GM19239 (cell line): ENCODE measurements around the gene DHRS7.

Source experiments
- DNase-seq: peaks from one replicate; pipeline ENCODE4 v3.0.0; 2011; ENCODE audit warnings: low spot score; ENCODE audit not compliant: insufficient read length
- FAIRE-seq: peaks from 2 replicates; lab custom pipeline; 2011; peaks lifted over from hg19 to GRCh38; lab: Jason Lieb, UNC

Gene DHRS7

DNA sequence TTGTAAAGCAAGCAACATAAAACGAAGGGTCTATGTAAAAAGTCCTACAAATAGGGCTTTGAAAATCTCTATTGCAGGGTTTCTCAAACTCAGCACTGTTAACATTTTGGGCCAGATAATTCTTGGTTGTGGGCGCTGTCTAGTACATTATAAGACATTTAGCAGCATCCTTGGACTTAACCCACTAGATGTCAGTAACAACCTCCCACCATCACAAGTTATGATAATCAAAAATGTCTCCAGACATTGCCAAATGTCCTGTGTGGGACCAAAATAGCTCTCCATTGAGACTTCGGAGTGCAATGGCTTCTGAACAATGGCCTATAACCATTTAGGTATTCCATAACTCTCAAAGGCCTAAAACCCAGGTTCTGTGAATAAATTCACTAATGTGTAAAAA is 22.9 kb upstream of the DHRS7 start:
- FAIRE-seq (peak; percentile 23), DNase-seq (no peak)

- FAIRE-seq (no peak), DNase-seq (no peak)
Observed at GRCh38 chr14:60184905-60185555, 19.8 kb upstream of the DHRS7 start.

GRCh38 chr14:60184146-60184904 is 19.1 kb upstream of the DHRS7 start:
- FAIRE-seq (peak; percentile 84), DNase-seq (no peak)

- DNase-seq (no peak), FAIRE-seq (no peak)
Observed at GRCh38 chr14:60183741-60184140, 18.5 kb upstream of the DHRS7 start.

DNA sequence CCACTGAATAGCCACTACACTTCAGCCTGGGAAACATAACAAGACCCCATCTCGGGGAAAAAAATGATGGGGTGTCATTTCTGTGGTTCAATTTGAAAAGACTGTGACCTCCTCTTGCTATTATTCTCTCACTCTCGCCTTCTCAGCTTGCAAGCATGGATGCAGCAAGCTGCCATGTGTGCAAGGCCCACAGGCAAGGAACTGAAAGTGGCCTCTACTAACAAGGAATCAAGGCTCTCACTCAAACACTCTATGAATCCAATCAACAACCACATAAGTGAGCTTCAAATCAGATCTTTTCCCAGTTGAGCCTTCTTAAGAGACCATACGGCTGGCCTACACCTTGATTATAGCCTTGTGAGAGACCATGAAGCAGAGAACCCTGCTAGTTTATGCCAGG is 17.9 kb upstream of the DHRS7 start:
- peak; percentile 64 for FAIRE-seq

DNA sequence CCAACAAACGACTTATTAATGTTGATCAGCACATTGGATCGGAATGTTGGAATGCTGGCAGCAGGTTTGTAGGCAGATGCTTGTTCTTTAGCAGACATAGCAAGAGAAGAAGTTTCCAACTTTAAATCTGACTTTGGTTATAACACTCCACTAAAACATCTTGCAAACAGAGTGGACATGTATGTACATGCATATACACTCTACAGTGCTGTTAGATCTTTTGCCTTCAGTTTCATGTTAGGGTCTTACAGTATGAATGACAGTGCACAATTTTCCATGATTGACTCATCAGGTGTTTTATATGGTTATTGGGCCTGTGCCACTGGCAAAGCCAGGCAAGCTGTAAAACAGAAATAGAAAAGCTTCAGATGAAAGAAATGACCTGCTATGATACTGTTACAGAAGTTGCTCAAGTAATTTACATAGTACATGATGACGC is 14.3 kb upstream of the DHRS7 start:
- no peak for FAIRE-seq

More for the DNA sequence above, 17.9 kb upstream of the DHRS7 start:
- DNase-seq, result no peak

DNA sequence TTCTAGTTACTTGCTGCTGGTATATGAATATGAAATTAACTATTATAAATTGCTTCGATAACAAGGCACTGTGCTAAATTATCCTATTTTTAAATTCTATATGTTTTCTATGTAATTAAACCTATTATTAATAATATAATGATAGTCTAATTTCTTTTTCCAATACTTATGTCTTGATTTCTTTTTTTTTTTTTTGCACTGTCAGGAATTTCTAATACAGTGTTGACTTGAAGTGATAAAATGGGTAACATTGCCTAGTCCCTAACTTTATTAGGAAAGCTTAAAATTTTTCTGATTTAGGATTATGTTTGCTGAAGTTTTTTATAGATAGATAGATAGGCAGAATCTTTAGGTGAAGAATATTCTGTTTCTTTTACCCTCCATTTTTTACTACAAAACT is 13.6 kb upstream of the DHRS7 start:
- no peak for FAIRE-seq
- no peak for DNase-seq

More for the DNA sequence above, 14.3 kb upstream of the DHRS7 start:
- no peak for DNase-seq

DNA sequence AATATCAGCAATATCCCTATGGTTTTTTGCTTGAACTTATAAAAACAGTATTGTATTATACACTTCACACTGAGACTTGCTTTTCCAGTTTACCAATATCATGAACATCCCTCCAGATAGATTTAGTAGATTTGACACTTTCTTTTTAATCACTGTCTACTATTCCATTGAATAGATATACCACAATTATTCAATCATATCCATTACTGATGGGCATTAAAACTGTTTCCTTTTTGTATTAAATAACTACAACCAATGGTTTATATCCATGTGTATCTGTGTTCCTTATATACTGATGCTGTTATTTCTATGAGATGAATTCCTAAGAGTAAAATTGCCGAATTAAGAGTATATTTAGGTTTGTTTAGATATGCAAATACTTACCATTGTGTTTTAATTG is 13.0 kb upstream of the DHRS7 start:
- DNase-seq (no peak), FAIRE-seq (no peak)

DNA sequence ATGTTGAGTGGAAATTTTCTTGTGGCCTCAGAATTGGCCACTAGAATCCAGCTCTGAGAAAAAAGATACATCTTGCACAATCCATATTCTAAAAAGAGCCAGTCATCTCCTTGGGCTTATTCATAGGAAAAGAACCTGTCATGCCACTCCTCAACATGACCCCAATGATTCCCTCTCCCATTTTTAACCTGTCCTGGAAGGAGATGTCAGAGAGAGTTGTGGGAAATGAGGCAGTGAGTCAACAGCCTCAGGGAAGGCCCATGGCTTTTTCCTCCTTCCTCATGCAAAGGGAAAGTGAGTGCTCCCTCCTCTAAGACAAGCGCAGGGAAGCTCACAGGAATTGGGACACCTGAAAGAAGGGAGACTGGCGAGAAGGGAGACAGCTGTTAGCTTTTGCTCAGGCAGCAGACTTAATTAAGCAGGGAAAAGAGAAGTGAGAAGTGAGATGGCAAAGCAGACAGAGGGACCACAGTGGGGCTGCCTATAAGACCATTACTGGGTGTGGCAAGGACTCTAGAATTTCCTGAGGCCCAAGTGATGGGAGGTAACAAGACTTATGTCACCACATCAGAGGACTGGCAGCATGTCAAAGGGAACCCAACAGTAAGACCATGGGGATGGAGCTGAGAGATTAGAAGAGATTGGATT is 10.2 kb upstream of the DHRS7 start:
- FAIRE-seq (no peak), DNase-seq (no peak)

DNA sequence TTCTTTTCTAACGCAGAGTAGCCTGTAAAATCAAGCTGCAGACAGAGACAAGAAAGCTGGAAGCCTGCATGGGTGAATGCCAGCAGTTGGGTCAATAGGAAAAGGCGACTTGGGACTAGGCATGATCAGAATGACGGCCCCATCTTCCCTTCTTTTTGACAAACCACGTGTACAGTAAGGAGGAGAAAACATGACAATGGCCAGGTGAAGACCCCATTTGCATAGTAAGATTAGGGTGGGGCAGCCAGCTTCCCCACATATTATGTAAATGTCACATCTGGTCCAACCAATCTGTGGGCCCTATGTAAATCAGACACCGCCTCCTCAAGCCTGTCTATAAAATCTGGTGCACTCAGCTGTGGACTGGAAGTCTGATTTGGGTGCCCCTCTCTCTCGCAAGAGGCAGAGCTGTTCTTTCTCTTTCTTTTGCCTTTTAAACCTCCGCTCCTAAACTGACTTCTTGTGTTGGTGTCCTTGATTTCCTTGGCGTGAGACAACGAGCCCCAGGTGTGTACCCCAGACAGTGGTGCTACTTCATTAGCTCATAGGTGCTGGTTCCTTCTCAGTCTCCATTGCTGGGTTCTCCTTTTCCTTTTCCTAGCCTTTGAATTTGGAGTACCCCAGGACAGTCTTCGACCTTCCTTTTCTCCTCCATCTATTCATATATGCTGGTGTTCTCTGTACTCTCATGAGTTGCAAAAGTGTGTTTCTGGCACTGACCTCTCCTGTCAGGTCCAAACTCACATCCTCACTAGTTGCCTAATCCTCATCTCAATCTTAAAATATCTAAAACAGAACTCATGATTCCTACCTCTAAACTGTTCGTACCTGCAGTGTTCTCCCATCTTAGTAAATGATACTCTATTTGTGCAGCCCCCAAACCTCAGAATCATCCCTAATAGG is 9.4 kb upstream of the DHRS7 start:
- no peak for DNase-seq
- no peak for FAIRE-seq

DNA sequence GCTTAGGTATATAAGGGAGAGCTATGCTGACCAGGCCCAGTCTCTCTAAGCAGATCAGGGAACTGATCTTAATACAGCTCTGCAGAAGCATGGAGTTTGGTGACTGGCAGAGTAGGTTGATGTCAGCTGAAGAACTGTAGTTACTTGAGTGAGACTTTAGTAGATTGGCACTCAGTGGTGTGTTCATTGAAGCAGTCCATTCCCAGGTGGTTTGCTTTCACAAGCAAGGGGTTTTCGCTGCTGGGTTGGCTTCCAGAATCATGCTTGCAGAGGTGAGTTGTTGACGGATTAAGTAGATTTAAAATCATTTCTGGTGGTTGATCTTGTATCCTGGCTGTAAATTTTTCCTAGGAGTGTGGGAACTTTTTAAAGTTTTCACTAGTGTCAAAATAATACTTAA is 6.5 kb upstream of the DHRS7 start:
- DNase-seq, result no peak
- FAIRE-seq, result no peak

DNA sequence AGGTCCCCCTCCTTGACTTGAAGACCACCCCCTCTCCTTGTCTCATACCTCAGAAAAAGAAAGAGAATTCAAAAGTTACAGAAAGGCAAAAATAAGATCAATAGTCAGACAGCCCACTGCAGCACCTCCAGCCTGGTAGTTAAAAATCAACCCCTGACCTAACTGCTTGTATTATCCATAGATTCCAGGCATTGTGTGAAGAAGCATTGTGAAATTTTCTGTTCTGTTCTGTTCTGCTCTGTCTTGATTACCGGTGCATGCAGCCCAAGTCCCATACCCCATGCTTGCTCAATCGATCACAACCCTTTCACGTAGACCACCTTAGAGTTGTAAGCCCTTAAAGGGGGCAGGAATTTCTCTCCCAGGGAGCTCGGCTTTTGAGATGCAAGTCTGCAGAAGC is 5.8 kb upstream of the DHRS7 start:
- FAIRE-seq, result no peak
- no peak for DNase-seq

- FAIRE-seq, result no peak
Observed at GRCh38 chr14:60169722-60170121, 4.5 kb upstream of the DHRS7 start.

DNA sequence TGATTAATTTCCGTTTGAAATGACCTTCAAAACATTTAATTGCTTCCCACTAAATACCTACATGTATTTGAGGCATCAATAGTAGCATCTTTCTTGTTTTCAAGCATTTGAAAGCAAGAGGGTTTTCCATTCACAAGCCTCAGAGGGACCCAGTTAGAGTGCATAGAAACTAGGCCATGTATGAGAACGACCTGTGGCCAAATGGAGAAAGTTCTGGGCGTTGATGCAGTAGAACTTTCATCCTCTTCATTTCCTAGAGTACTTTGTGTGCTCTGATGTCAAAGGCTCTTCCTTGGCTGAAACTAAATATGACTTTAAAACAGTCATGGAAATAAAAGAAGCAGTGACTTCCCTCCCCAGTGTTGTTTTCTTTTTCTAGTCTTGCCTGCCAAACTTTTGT is 944 bp upstream of the DHRS7 start:
- DNase-seq, result no peak
- FAIRE-seq, result peak; percentile 56

More at GRCh38 chr14:60169722-60170121, 4.5 kb upstream of the DHRS7 start:
- no peak for DNase-seq

GRCh38 chr14:60165547-60165876 is 314 bp upstream of the DHRS7 start:
- FAIRE-seq (peak; percentile 63), DNase-seq (no peak)

DNA sequence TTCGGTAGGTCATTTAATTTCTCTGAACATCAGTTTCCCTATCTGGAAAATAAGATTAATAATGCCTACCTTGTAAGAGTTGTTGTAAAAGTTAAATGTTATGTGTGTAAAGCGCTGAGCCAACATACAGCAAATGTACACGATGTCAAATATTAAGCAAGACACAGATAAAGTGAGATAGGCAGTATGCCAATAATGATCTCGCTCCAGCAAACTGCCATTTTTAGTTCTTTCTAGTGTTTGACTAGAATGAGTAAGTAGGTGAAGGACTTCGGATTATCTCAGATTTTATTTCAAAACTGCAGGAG is 840 bp downstream of the DHRS7 start:
- no peak for FAIRE-seq
- DNase-seq, result no peak

DNA sequence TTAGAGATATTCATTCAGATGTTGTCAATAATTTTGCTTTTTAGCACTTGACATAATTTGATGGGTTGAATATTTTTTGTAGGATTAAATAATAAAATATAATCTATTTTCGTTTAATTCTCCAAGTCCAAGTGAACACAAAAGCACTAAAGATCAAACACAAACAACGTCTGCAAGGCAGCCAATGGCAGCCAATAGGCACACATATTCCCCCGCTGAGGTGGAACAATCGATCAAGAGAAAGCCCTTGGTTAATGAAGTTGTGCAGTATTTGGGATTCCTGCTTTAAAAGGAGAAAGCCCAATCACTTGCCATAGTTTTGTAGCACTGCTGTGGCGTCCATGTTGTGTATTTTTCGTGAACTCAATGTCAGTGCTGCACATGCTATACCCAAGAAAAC is 1.5 kb downstream of the DHRS7 start:
- FAIRE-seq (no peak), DNase-seq (no peak)

DNA sequence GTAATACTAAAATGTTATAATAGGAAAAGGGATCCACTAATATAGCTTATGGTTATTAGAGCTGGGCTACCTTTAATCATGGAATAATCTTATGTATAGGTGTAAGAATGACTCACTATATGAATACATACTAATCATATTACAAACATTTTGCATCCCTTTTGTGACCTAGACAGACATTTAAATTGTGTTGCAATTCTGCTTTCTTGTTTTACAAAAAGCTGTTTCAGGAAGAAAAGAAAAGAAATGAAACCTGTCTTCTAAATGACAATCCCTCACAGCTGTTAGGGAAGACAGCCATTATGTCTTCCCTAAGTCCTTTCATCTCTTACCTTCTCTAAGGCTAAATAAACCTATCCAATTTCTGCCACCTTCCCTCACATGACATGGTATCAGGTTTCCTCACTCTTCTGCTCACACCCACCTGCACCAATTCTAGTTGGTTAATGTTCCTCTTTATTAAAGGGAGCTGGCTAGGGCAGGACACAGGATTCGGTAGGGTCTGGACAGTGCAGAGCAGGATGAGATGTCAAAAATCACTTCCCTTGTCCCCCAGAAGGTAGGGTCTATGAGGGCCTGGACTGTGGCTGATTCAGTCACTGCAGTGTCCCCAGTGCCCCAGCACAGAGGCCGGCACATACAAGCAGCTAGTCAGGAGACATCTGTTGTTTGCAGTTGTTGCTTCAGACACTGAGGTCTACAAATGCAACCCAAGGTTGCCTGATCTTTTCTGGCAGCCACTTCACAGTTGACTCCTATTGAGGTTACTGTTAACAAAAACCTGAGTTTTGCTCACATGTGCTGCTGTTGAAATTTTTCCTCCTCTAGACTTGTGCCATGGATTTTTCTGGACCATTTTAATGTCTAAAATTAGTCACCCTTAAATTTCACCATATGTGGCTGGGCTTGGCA is 3.7 kb downstream of the DHRS7 start:
- DNase-seq, result no peak
- no peak for FAIRE-seq

DNA sequence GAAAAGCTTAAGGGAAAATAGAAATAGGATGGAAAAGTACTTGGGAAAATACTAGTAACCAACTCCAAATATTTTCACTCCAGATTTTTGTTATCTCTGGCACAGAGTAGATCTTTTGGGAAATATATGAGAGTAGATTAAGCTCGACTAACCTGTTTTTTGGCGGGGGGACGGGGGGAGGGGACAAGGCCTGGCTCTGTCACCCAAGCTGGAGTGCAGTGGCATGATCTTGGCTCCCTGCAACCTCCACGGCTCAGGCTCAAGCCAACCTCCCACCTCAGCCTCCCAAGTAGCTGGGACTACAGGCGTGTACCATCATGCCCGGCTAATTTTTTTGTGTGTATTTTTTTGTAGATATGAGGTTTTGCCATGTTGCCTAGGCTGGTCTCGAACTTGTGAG is 4.8 kb downstream of the DHRS7 start:
- FAIRE-seq (no peak), DNase-seq (no peak)

- FAIRE-seq (no peak), DNase-seq (no peak)
Observed at GRCh38 chr14:60154671-60155070, 10.5 kb downstream of the DHRS7 start.
